GM19463 (cell line): ENCODE measurements around the gene NFRKB.

Experiments
- ATAC-seq: cut with Tn5 transposase; IDR thresholded peaks from one replicate; pipeline ENCODE4 v1.9.1; 2021; ENCODE audit warnings: mild to moderate bottlenecking, moderate library complexity; ENCODE audit not compliant: unreplicated experiment

NFRKB gene

DNA sequence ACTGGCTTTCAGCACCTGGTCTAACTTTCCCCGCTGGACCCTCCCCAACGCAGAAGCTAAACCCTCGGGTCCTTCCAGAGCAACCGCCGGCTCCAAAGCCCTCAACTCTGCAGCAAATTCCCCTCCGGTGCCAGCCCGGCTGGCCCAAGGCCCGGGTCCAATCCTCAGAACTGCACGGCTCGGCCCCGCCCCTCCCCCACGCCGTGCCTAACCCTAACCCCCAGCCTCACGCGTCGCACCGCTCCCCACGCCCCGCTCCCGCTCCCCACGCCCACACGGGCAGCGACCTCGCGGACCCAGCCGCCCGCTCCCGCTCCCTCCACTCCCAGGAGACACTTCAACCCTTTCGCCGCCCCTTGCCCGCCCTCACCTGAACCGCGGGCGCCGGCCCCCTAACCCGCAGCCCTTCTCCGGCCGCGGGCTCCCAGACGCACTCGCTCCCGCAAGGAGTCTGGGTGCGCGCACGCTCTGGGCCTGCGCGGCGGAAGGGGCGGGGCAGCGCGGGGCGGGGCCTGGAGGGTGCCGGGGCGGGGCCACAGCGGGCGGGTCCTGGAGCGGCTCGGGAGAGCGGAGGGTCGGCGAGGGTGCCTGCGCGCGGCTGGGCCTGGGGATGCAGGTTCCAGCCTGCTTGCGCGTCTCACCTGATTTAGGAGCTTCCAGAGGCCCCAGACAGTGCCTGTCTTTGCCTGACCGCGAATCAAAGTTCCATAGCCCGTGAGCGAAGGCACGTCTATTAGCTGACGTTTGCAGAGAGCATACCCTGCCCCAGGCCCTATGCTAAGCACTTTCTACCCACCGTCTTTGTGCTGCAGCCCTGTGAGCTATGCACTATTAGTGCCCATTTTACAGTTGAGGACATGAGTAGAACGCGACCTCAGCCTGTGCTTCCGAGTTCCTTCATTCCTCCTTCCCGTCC is at the start of gene NFRKB:
NFRKB (minus strand) TSS at position 453 of the 916 bp plus-strand sequence. CDS start 2,729 bp downstream, outside the sequence.
- ATAC-seq, result peak; percentile 95

DNA sequence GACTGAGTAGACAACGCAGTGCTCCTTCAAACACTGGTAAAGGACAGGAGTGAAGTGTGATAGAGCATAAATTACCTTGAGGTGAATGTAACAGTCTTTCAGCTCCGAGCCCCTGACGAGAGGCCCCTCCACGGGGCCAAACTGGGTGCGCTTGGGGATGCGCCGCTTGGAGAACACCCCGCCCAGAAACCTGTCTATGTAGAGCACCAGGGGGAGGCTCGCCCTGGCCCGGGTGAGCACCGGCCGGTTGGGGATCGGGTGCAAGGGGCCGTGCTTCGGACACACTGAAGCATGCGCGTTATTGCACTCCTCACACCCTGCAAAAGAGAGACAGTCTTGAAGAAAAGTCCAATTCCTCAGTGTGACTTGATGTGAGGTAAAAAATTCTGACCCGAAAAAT is 49.3 kb upstream of the NFRKB start:
- no peak for ATAC-seq

DNA sequence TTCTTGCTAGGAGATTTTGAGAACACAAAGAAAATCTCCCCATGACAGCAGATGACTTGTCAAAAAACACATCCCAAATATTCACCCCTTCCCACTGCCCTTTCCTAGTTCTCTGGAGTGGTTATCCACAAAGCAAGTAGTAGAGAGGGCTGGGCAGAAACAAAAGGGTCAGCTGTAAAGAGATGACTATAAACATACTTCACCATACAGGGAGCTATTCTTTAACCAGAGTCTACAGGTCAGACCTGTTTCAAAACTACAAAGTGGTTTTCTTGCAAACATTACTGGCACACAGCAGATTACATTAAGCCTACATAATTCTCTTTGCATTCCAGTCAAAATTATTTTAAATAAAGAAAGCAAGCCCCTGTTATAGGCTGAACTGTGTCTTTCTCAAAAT is 47.7 kb upstream of the NFRKB start:
- no peak for ATAC-seq

DNA sequence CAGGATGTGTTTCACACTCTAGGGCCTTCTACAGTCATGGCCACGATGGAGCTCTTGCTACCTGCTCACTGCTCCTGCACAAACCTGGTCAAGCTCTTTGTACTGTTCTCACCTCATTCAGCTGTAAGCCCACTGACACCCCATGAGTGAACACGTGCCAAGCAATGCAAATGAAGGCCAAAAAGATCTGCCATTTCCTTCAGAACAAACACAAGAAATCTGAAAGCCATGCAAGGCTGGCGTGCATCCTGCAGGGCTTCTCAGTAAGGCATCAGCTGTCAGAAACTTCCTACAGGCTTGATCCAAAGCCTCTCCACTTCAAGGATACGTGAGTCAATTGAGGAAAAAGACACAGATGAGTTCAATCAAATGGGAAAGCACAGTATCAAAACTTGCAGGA is 44.1 kb upstream of the NFRKB start:
- no peak for ATAC-seq

DNA sequence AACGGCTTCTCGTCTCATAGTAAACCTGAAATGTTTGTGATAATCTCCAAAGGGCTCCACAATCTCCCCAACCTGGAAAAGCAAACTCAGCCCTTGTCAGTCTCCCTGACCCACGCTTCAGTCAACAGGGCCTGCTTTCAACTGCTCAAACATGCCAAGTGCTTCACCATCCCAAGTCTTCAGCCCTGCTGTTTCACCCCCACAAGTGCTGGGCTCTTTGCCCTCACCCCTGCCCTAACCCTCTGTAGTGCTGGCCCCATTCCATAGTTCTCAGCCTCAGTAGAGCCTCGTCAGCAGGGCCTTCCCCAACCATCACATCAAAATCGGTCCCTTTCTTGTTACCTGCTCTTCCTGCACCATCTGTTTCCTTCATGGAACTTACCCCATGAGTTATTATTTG is 43.4 kb upstream of the NFRKB start:
- ATAC-seq, result no peak

DNA sequence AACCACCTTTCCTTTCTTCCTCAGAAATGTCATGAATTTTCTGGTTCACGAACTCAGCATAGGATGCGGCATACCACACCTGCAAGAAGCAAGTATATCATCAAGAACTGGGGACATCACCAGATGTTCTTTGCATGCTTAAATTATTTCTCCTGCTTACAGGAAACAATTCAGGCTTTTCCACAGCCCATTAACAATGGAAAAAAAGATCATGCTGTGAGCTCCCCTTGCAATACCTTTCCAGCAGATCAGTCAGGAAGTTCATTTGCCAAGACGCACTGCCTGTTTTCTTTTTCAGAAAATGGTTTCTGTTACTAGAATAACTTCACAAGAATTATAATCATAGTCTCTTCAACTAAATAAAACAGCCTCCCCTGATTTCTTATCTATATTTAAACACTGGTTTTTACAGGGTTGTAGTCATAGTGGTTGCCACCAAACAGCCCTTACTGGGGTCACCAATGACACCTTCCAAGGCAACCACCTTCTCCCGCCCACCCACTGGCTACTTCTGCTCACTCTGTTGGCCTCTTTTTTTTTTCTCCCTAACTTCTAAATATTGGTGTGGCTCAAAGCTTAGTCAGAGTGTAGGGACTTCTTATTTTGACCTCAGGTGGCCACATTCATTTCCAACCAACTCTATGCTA is 42.3 kb upstream of the NFRKB start:
- ATAC-seq, result no peak

DNA sequence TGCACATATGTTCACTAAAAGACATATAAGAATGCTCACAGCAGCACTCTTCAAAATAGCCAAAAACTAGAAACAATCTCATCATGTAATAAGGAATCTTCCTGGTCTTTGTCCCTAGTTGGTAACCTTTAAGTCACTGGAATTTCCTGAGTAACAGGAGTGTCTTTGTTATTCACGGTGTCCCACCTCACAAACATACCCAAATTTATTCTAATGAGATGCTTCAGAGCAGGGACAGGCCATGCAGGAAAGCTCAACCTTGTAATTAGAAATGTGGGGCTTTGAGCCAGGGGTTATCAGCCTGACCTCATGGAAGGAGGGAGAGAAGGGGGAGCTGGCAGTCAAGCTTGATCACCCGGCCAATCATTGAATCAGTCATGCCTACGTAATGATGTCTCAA is 40.3 kb upstream of the NFRKB start:
- no peak for ATAC-seq

DNA sequence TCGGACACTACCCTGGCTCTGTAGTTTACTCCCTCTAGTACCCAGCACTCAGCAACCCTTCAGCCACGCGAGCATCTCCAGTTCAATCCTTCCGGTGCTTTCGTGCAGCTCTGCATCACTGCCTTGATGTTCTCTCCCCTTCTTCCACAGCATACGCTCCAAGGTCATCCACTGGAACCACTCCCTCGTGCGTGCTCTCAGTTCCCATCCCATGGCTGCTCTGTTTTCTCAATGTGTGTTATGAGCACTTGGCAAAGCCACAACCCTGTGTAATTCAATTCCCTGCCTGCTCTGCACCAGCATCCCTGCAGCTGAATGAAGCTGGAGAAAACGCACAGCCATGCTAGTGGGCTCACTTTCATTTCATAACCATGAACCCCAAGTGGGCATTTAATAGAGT is 38.5 kb upstream of the NFRKB start:
- no peak for ATAC-seq

DNA sequence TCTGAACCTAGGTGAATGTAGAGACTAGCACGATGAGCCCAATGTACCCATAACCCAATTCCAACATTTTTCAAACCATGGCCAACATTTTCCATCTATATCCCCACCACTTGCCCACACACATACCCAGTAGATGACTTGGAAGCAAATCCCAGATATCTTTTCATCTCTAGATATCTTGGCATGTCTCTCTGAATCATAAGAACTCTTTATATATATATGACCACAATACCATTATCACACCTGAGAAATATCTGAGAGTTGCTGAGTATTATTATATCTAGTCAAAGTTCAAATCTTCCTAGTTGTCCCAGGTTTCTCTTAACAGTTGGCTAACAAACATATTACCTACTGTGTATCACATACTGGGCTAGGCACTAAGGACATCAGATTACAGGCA is 37.9 kb upstream of the NFRKB start:
- no peak for ATAC-seq

DNA sequence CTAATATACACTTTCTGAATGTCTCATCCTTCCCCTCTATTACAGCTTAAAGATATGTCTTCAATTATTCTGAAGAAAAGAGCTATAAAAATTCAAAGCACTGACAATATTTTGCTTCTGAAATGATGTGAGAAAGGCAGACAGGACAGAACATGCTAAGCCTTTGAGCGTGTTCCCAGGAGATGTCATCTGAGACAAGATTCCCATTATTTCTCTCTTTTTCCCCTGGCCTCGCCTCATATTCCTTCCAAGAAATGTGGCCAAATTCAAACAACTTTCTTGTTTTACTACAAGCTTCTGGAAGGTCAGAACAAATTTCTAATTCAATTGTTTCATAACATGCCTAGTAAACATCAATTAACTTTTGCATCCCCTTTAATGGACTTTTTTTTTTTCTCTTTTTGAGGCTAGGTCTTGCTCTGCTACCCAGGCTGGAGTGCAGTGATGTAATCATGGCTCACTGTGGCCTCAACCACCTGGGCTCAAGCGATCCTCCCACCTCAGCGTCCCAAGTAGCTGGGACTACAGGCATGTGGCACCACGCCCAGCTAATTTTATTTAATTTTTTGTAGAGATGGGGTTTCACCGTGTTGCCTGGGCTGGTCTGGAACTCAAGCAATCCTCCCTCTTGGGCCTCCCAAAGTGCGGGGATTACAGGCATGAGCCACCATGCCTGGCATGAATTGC is 37.1 kb upstream of the NFRKB start:
- no peak for ATAC-seq

DNA sequence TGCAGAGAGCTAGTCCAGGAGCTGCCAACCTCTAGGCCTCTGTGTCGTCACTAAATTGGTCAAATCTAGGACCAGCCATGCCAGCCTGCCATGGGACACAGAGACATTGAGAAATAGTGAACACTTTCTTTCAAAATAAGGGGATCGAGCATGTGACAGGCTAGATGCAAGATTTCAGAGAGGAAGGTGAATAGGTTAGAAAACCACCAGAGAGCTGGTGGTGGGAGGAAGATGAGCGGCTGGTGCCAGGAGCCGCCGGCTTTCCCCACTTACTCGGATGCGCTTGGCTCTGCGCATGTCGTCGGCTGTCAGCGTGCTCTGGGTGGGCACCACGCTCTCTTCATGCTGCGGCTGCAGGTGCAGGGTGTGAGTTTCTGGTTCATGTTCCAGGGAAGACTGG is 35.4 kb upstream of the NFRKB start:
- ATAC-seq, result no peak

DNA sequence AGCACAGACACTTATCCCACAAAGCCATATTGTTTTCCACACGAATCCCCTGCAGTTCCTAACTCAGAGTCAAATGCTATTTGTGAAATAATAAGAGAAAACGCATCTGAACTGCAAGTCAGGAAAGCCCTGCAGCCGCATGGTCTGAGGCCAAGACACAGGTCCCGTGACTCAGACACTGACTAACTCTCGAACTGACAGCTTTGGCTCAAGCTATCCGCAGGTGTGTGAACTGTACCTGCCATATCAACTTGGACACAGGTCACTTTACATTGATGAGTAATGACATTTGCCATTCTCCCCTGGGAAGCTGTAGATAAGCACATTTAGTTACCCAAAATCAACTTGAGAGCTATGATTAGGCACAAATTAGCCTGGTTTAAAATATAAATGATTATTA is 34.9 kb upstream of the NFRKB start:
- no peak for ATAC-seq

DNA sequence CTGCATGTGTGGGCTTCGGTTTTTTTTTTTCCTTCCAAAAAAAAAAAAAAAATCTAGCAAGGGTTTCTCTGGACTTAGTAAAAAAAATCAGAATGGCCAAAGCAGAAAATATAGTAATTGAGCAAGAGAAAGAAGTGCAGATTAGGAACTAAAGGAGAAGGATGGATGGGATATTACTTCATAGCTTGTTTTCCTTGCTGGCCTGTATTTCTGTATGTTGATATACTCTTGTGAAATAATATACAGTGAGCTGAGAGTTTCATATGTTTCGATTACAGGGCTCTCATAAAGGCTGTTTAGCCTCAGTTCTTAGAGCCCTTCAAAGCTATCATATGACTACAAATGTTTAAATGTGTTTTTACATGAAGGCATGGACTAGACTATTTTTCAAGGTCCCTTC is 34.3 kb upstream of the NFRKB start:
- no peak for ATAC-seq

DNA sequence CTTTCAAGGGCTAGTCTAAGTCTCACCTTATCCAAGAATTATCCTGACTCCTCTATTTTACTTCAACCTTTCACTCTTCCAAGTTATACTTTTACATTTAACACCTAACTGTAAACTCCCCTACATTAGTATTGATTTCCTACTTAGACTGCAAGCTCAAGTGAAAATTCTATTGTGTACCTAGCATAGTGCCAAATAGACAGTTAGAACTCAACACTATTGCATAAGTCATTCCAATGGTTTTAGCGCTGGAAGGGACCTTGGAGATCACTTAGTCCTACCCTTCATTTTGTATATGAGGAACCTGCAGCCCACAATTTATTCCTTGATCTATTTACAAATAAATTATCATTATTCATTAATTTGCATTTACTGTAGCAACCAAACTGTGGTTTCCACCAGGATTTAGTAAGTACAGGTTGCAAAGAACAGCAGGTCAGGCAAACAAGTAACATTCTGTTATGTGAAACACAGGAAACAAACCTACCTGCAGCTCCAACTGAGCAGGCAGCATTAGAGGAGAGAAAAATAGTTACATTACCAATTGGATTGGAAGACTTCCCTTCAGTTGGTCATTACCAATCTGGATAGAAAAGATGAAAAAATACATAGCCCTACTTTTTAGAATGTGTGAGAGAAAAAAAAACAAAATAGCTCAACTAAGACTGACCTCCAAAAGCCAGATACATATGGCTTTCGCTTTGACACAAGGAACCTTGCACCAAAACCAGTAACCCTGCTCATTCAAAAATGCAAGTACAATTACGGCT is 33.7 kb upstream of the NFRKB start:
- ATAC-seq, result no peak

DNA sequence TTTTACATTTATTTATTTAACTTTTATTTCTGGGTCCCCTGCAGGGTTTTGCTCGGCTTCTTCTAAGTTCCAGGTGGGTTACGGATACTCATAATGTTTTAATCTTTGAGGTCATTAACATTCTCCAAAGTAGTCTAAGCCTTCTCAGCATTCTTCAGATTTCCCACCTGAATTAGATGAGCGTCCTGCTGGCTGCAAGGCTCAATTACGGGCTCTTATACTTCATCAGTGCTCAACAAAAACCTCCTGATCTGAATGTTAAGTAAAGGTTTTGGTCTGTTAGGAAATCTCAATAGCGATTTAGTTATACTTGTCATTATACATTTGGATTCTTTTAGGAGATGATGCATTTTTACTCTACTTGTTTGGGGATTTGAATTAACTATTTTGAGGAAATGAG is 27.3 kb upstream of the NFRKB start:
- no peak for ATAC-seq

DNA sequence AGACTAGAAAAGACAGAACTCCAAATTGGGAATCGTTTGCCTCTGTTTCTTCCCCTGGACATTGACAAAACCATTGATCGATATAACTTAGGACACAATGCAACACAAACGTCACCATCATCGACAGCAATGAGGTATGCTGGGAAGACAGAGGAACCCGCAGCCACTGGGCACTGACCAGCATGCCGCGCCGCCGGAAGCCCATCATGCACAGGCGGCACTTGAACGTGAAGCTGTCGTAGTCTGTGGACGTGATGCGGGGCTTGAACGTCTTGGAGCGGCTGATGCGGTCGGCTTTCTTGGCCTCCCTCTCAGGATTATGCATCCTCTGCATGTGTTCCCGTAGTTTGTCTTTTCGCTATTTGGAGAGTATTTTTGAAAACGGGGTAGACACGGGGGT is 23.0 kb upstream of the NFRKB start:
- no peak for ATAC-seq

DNA sequence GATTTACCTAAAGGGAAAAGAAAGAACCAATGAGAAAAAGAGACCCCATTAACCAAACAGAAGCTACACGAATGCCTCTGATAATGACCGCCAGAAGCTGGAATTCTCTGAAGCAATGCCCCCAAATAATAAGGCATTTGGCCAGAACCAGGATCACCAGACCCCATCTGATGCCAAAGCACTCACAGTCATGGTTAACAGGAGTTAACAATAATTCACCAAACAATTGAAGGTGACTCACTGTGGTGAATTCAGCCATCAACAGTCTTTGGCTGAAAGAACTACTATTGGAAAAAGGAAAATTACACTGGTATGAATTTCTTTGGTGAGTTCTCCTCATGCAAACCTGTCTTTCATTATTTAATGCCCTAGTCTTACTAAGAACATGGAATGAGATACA is 21.9 kb upstream of the NFRKB start:
- no peak for ATAC-seq

DNA sequence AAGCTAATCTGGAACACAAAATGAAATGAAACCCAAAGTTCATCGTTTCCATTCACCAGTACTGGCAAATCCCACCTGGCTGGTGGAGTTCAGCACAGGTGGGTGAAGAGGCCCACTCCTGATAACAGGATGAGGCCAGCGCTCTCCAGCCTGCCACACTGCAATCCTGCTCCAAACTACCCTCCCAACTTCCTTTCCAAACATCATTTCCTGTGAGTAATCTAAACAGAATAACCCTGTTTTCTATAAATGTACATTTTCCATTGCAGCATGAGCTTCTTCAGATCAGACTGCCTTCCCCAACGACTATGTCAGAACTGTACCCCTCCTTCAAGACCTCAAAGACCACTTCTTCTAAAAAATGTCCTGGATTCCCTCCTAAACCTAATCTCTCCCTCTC is 15.9 kb upstream of the NFRKB start:
- ATAC-seq, result no peak

DNA sequence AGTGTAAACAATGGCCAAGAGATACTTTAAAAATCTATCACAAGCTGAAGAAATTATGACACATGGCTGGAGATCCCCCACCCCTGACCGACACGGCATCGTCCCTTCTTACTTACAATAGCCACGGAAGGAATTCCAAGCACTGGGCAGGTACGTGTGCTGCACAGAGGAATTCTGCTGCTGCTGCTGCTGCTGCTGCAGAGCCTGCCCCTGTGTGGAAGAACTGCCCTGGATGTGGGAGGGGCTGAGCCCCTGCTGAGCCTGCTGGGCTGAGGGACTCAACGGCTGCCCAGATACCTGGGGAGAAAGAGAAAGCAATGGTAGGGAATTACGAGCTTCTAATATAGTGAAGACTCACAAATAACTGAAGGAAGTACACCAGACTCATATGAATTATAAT is 15.0 kb upstream of the NFRKB start:
- no peak for ATAC-seq

DNA sequence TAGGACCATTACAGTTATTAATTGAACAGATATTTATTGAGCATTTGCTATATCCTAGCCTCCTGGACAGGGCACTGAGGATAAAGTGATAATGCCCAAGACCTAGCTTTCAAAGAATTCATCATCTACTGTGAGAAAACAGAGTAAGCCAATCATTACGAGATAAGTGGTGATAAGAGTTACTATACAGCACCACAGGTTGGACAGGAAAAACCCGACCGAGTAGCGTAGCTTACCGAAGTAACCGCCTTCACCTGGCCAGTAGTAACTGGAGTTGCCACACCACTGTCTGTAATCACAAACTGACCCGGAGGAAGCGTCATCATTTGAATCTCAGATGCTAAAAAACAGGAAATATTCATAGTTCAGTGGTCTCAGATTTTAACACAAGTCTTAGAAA is 10.0 kb upstream of the NFRKB start:
- no peak for ATAC-seq

DNA sequence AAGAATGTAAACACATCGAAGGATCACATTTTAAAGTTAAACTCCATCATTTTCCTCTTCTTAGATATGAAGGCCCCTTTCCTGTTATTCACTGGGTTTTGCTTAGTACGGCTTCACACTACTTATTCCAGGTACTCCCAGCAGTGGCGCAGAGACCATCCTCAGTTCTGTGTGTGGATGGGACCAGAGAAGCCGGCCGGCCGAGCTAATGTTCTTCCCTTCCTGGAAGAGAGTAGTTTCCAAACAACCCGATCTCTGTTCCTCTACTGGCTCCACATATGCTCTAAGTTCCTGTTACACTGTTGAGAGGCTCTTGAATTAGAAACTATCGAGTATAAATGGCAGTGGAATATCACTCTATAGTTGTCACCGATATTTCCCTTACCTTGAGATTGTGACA is 684 bp upstream of the NFRKB start:
- ATAC-seq, result no peak
